SK-N-MC (cell line): Measurements from ENCODE around the gene ABHD1.

ENCODE experiments used
- DNase-seq: peaks from one replicate; pipeline ENCODE4 v3.0.0-alpha.2; 2011; ENCODE audit warnings: low read depth, low spot score
- H3K27ac ChIP-seq: fragments of 200-600 bp; sonication (generic); 2 replicates; pipeline ENCODE4 v1.5.1; 2016; ENCODE audit warnings: mixed run types
- H3K36me3 ChIP-seq: fragments of 200-600 bp; sonication (generic); 2 replicates; pipeline ENCODE4 v1.6.1; 2017; ENCODE audit warnings: antibody characterized with exemption, low read length, mixed read lengths; ENCODE audit not compliant: insufficient read depth
- H3K4me3 ChIP-seq: fragments of 200-600 bp; sonication (generic); 2 replicates; pipeline ENCODE4 v1.5.1; 2016
- H3K9ac ChIP-seq: fragments of 200-600 bp; sonication (generic); 2 replicates; pipeline ENCODE4 v1.8.0; 2017; ENCODE audit warnings: mixed run types, mixed read lengths; ENCODE audit not compliant: insufficient read length
- H3K9me3 ChIP-seq: fragments of 200-600 bp; sonication (generic); 2 replicates; pipeline ENCODE4 v1.6.1; 2017; ENCODE audit warnings: low read depth, mild to moderate bottlenecking, antibody characterized with exemption, low read length, moderate library complexity, mixed read lengths
- EZH2 ChIP-seq: fragments of 200-600 bp; sonication (generic); IDR thresholded peaks from one replicate; pipeline ENCODE4 v1.6.1; 2017; ENCODE audit warnings: antibody characterized with exemption
- FOXP2 ChIP-seq: optimal IDR thresholded peaks from 2 replicates; pipeline ENCODE3; 2011; ENCODE audit warnings: mild to moderate bottlenecking, moderate library complexity; ENCODE audit not compliant: insufficient read depth; ENCODE audit errors: extremely low read length, control extremely low read depth
- POLR2AphosphoS5 ChIP-seq: IDR thresholded peaks from 2 replicates; pipeline ENCODE4 v1.6.1; 2012; ENCODE audit warnings: mild to moderate bottlenecking, low read depth, low read length, borderline replicate concordance

ABHD1 gene

DNA sequence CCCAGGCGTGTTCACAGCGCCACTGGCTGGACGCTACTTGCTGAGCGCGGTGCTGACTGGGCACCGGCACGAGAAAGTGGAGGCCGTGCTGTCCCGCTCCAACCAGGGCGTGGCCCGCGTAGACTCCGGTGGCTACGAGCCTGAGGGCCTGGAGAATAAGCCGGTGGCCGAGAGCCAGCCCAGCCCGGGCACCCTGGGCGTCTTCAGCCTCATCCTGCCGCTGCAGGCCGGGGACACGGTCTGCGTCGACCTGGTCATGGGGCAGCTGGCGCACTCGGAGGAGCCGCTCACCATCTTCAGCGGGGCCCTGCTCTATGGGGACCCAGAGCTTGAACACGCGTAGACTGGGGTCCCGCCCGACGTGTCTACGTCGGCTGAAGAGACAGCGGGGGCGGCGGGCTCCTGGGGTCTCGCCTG is 37.9 kb upstream of the ABHD1 start:
- no peak for TF ChIP-seq FOXP2
- no peak for DNase-seq
- peaks cover 17% of the 10 kb centered on the region; the same call in 1 of the 2 replicates for H3K36me3 ChIP-seq
- H3K27ac ChIP-seq: no peak overlapping the region
- peak overlapping the region; percentile 82 for H3K4me3 ChIP-seq
- H3K9me3 ChIP-seq: no peaks in the 10 kb centered on the region
- peak overlapping the region; percentile 91 for H3K9ac ChIP-seq

DNA sequence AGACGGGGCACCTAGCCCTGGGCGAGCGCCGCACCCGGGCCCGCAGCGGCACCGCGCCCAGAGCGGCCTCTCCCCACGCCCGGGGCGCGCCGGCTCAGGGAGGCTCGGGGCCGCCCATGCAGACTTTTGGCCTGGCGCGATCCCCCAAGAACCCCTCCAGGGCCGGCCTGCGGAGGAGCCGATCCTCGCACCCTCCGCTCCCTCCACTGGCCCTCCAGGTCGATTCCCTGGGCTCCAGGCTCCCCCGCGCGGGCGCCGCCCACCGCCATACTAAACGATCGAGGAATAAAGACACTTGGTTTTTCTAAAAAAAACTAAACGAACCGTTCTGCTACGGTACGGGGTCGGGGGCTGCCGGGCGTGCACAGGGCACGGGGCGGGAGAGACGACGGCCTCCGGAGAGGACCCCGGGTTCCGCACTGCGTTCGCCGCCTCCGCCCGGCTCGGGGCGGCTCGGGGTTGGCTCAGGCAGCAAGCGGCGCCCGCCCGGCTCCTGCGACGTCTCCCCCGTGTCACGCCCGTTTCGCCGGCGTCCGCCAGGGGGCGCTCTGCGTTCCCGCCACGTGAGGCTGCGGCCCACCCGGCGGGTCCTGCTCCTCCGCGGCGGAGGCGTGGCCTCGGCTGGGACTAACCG is 37.4 kb upstream of the ABHD1 start:
- H3K4me3 ChIP-seq: peak overlapping the region; percentile 82
- peaks cover 17% of the 10 kb centered on the region; the same call in 1 of the 2 replicates for H3K36me3 ChIP-seq
- H3K27ac ChIP-seq: peak overlapping the region; percentile 73; the same call in 1 of the 2 replicates
- peak overlapping the region; percentile 91 for H3K9ac ChIP-seq
- TF ChIP-seq EZH2 (no peak), FOXP2 (peak; percentile 70), POLR2AphosphoS5 (peak; percentile 69)
- H3K9me3 ChIP-seq: no peaks in the 10 kb centered on the region
- no peak for DNase-seq

DNA sequence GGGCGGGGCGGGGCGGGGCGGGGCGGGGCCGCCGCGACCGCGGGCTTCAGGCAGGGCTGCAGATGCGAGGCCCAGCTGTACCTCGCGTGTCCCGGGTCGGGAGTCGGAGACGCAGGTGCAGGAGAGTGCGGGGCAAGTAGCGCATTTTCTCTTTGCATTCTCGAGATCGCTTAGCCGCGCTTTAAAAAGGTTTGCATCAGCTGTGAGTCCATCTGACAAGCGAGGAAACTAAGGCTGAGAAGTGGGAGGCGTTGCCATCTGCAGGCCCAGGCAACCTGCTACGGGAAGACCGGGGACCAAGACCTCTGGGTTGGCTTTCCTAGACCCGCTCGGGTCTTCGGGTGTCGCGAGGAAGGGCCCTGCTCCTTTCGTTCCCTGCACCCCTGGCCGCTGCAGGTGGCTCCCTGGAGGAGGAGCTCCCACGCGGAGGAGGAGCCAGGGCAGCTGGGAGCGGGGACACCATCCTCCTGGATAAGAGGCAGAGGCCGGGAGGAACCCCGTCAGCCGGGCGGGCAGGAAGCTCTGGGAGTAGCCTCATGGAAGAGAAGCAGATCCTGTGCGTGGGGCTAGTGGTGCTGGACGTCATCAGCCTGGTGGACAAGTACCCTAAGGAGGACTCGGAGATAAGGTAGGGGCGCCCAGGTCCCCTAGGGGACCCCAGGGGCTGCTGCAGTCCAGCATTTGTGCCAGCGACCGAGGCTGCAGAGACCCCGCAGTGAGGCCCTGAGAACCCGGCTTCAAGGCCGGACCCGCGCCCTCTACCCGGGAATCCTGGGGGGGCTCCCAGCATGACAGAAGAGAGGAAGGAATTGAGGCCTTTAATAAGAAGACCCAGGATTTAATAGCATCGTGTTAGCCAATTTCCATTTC is 36.7 kb upstream of the ABHD1 start, which contains the start of gene KHK:
KHK (plus strand) TSS at position 49 of the 870 bp plus-strand sequence; CDS start at position 537, 488 bp downstream.
- DNase-seq: no peak
- Histone ChIP-seq H3K27ac (peak within 1 kb of the TSS; percentile 73; the same call in 1 of the 2 replicates), H3K36me3 (peaks cover 10% of the 10 kb centered on the region; the same call in 1 of the 2 replicates), H3K4me3 (peak within 1 kb of the TSS; percentile 82), H3K9ac (peak within 1 kb of the TSS; percentile 91), H3K9me3 (no peaks in the 10 kb centered on the region)
- TF ChIP-seq EZH2 (no peak), FOXP2 (no peak), POLR2AphosphoS5 (no peak; the same call in 1 of the 2 replicates)

DNA sequence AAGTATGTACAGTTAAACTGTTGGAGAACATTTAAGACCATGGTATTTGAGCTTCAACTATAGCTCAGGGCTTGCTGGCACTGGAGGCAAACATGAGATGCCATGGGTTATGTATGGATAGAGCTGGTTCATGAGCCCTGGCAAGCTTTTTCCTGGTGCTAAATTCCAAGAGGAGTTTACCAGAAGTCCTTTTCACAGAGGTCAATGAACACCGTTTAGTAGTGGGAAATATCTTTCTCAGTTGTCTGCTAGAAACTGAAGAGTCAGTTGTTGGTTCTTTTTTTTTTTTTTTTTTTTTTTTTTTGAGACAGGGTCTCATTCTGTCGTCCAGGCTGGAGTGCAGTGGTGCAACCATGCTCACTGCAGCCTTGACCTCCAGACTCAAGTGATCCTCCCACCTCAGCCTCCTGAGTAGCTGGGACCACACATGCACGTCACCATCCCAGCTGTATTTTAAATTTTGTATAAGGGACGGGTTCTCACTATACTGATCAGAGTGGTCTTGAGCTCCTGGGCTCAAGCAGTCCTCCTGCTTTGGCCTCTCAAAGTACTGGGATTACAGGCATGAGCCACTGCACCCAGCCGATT is 35.7 kb upstream of the ABHD1 start:
- Histone ChIP-seq H3K9me3 (no peaks in the 10 kb centered on the region), H3K4me3 (peak overlapping the region; percentile 82), H3K36me3 (peaks cover 2% of the 10 kb centered on the region; the same call in 1 of the 2 replicates), H3K9ac (peak overlapping the region; percentile 71), H3K27ac (0 out of 2 replicates have a peak overlapping the region, but pooled peaks have one; percentile 19)
- TF ChIP-seq FOXP2 (no peak), POLR2AphosphoS5 (no peak), EZH2 (no peak)
- no peak for DNase-seq

DNA sequence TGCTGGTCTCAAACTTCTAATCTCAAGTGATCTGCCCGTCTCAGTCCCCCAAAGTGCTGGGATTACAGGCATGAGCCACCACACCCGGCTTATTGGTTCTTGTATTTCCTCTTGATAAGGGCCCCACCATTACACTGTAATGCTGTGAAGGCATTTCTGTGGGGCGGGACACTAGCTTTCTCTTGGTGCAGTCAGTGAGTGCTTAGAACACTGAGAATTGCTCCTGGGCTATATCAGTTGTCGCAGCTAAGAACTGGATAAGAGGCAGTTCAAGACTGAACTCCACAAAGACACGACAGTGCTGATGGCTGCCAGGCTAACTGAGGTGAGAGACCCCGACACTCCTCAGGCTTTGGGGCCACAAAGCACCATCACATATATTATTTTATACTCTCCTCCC is 35.0 kb upstream of the ABHD1 start:
- DNase-seq: no peak
- Histone ChIP-seq H3K36me3 (no peaks in the 10 kb centered on the region), H3K9me3 (no peaks in the 10 kb centered on the region), H3K27ac (no peak overlapping the region), H3K4me3 (peak overlapping the region; percentile 45), H3K9ac (peak overlapping the region; percentile 47)
- no peak for TF ChIP-seq POLR2AphosphoS5
- no peak for TF ChIP-seq FOXP2
- no peak for TF ChIP-seq EZH2

DNA sequence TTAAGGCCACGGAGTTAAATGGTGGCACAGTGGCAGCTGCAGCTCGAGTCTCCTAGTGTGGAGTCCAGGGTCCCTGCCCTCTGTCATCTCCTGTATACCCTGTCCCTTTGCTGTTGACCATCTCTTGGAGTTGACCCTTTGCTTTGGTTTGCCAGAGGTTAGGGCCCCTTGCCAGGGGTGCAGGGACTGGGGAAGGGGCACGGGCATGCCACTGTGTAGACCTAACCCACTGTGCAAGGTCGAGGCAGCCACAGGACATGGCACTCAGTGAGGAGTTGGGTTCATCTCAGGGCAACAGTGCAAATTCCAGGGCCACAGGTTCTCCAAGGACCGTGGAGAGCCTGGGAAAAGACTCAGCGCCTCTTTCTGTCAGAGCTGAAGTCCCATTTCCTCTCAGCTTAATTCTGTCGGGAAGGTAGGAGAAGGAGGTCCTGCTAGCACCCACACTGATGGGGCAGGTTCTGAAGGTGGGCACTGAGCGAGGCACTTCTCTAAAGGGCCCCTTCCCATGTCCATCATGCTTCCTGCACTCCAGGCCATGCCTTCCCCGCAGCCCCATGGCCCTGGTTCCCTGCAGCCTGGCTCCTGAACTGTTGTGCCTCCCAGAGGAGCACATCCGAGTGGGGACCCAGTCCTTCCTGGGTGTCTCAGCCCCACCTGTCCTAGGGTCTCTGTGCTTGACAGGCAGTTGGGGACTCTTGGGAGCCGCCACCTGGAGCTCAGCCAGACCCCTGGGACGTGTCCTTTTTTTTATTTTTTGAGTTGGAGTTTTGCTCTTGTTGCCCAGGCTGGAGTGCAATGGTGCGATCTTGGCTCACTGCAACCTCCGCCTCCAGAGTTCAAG is 34.3 kb upstream of the ABHD1 start:
- Histone ChIP-seq H3K27ac (no peak overlapping the region), H3K36me3 (no peaks in the 10 kb centered on the region), H3K4me3 (peak overlapping the region; percentile 45; the same call in 1 of the 2 replicates), H3K9me3 (no peaks in the 10 kb centered on the region), H3K9ac (no peak overlapping the region)
- TF ChIP-seq EZH2 (no peak), FOXP2 (no peak), POLR2AphosphoS5 (no peak)
- DNase-seq: no peak

DNA sequence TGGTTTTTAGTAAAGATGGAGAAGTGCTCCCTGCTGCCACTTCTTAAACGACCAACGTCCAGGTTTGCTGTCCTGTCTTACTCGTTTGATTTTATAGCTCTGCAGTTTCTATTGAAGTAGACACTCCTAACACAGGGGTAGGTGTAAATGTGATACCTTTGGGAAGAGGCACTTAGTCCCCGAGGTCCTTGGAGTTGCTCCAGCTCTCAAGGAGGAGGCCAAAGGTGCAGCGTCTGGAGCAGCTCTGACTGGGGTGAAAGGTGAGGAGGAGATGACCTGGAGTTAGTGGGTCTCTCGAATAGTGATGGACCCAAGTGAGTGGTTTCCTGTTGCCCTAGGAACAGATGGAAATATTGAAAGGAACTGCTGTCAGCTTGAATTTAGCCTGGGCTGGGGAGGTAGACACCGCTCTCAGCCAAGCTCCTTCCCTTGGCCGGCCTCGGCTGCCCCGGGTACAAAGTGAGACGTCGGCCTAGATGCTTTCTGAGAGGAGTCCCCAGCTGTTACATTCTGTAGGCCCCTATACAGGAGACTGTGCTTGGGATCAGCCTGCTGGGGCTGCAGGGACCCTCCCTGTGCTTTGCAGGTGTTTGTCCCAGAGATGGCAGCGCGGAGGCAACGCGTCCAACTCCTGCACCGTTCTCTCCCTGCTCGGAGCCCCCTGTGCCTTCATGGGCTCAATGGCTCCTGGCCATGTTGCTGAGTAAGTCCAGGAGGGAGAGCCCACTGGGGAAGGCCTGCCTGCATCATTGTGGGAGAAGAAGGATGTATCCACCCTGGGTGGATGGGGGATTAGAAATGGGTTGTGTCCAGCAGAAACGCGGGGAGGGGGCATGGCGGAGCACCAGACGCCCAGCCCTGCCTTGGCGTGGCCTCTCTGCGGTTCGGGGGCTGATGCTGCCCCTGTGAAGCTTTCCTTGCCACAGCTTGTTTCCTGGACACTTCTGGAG is 31.6 kb upstream of the ABHD1 start:
- Histone ChIP-seq H3K27ac (no peak overlapping the region), H3K9ac (no peak overlapping the region), H3K4me3 (no peak overlapping the region), H3K9me3 (no peaks in the 10 kb centered on the region), H3K36me3 (no peaks in the 10 kb centered on the region)
- no peak for TF ChIP-seq EZH2
- TF ChIP-seq POLR2AphosphoS5: no peak
- TF ChIP-seq FOXP2: no peak
- no peak for DNase-seq
